Right kidney (tissue), 1 donor: ENCODE data around the gene NPDC1.

Experiments
- DNase-seq: peaks from one replicate; pipeline ENCODE4 v3.0.0-alpha.2; 2016

The NPDC1 gene

GRCh38 chr9:137056739-137057415 lies 10.9 kb upstream of the NPDC1 start:
- no peak for DNase-seq

GRCh38 chr9:137055385-137056364 lies 9.7 kb upstream of the NPDC1 start:
- DNase-seq: peak; percentile 60

GRCh38 chr9:137054932-137055384 lies 9.0 kb upstream of the NPDC1 start:
- DNase-seq: no peak

- no peak for DNase-seq
These were observed 8.3 kb upstream of the NPDC1 start, which contains the start of gene ENTPD2 for GRCh38 chr9:137053944-137054931. Gene ENTPD2, minus strand, starts transcription at chr9:137054061. Its CDS starts 64 bp downstream, at chr9:137053997.

GRCh38 chr9:137052998-137053943 lies 7.3 kb upstream of the NPDC1 start:
- no peak for DNase-seq

- DNase-seq: no peak
These were observed 6.3 kb upstream of the NPDC1 start for GRCh38 chr9:137052293-137052692.

GRCh38 chr9:137051145-137051724 lies 5.3 kb upstream of the NPDC1 start:
- DNase-seq: no peak

GRCh38 chr9:137050570-137050969 lies 4.6 kb upstream of the NPDC1 start:
- DNase-seq: no peak

GRCh38 chr9:137049544-137050449 lies 3.8 kb upstream of the NPDC1 start:
- DNase-seq: no peak

- no peak for DNase-seq
These were observed 2.9 kb upstream of the NPDC1 start for GRCh38 chr9:137048655-137049543.

GRCh38 chr9:137045294-137046087 lies 486 bp downstream of the NPDC1 start:
- no peak for DNase-seq

- no peak for DNase-seq
These were observed 1.3 kb downstream of the NPDC1 start for GRCh38 chr9:137044502-137045177.

GRCh38 chr9:137044037-137044436 lies 1.9 kb downstream of the NPDC1 start:
- no peak for DNase-seq

GRCh38 chr9:137042751-137043727 lies 2.9 kb downstream of the NPDC1 start:
- DNase-seq: no peak

GRCh38 chr9:137041124-137041523 lies 4.9 kb downstream of the NPDC1 start:
- no peak for DNase-seq

GRCh38 chr9:137040568-137040967 lies 5.4 kb downstream of the NPDC1 start:
- no peak for DNase-seq
